H1 (cell line): Measurements from ENCODE around the gene RFT1. TPM values are rescaled to one million over a fixed set of nuclear protein-coding genes. Genes with fewer than 3 reads are reported as not detected.

Experiments
- CTCF ChIA-PET: fragments of 300-600 bp; sonication (Branson Sonifier 250); formaldehyde crosslinking; loops from one replicate; lab custom pipeline; 2021; ENCODE audit not compliant: partially characterized antibody; lab: Charles Lee
- POLR2A ChIA-PET: fragments of 300-600 bp; sonication (Branson Sonifier 250); formaldehyde crosslinking; loops from one replicate; lab custom pipeline; 2021; ENCODE audit warnings: inconsistent platforms; ENCODE audit not compliant: partially characterized antibody; lab: Charles Lee
- DNase-seq, 2 experiments: peaks; one replicate each; pipeline versions ENCODE4 v3.0.0 to v3.0.0-alpha.2; 2010 to 2022; ENCODE audit warnings: low spot score in 2 of 2, low read depth in 1 of 2, mixed read lengths in 1 of 2
- FAIRE-seq: peaks from 2 replicates; lab custom pipeline; 2011; peaks lifted over from hg19 to GRCh38; lab: Jason Lieb, UNC
- H2AFZ ChIP-seq: 2 replicates; pipeline ENCODE4 v1.8.1; 2012; ENCODE audit warnings: low read length, inconsistent platforms
- H2AK5ac ChIP-seq: 2 replicates; pipeline ENCODE4 v1.6.1; 2013; ENCODE audit warnings: low read depth, low read length
- H2BK120ac ChIP-seq: replicated peaks from 2 replicates; pipeline ENCODE3; 2013; ENCODE audit warnings: low read depth, low read length, inconsistent platforms
- H2BK12ac ChIP-seq: 2 replicates; pipeline ENCODE4 v1.6.1; 2013; ENCODE audit warnings: low read depth, low read length
- H2BK15ac ChIP-seq: 2 replicates; pipeline ENCODE4 v1.6.1; 2013; ENCODE audit warnings: low read length
- H2BK20ac ChIP-seq: 2 replicates; pipeline ENCODE4 v1.6.1; 2013; ENCODE audit warnings: low read length
- H2BK5ac ChIP-seq: 2 replicates; pipeline ENCODE4 v1.6.1; 2013; ENCODE audit warnings: low read depth, low read length
- H3K14ac ChIP-seq: 2 replicates; pipeline ENCODE4 v1.6.1; 2013; ENCODE audit warnings: inconsistent platforms; ENCODE audit not compliant: insufficient read length
- H3K18ac ChIP-seq: 2 replicates; pipeline ENCODE4 v1.6.1; 2013; ENCODE audit warnings: low read length; ENCODE audit errors: extremely low read depth
- H3K23ac ChIP-seq: 2 replicates; pipeline ENCODE4 v1.6.1; 2013; ENCODE audit warnings: inconsistent platforms; ENCODE audit not compliant: insufficient read length
- H3K23me2 ChIP-seq: 2 replicates; pipeline ENCODE4 v1.6.1; 2013; ENCODE audit warnings: low read depth, low read length
- H3K27ac ChIP-seq: 2 replicates; pipeline ENCODE4 v1.6.1; 2011; ENCODE audit warnings: low read depth, low read length, inconsistent platforms
- H3K27me3 ChIP-seq, 4 experiments: replicated peaks in 1 of 4; 1 replicate in 1 of 4; 2 replicates in 3 of 4; pipeline versions ENCODE4 v1.6.1 to v1.8.1; 2011 to 2013; ENCODE audit warnings: low read length in 3 of 4, mild to moderate bottlenecking in 3 of 4, inconsistent platforms in 2 of 4, mixed read lengths in 2 of 4, moderate library complexity in 1 of 4; ENCODE audit not compliant: control insufficient read depth in 3 of 4, insufficient read depth in 3 of 4; ENCODE audit errors: extremely low read depth in 1 of 4
- H3K36me3 ChIP-seq, 4 experiments: 2 replicates each; pipeline versions ENCODE4 v1.6.1 to v1.8.1; 2011 to 2013; ENCODE audit warnings: mild to moderate bottlenecking in 4 of 4, low read length in 3 of 4, moderate library complexity in 2 of 4, control low read depth in 1 of 4, inconsistent platforms in 1 of 4; ENCODE audit not compliant: insufficient read depth in 4 of 4, control insufficient read depth in 2 of 4
- H3K4ac ChIP-seq: replicated peaks from 2 replicates; pipeline ENCODE3; 2013; ENCODE audit warnings: low read length, low read depth, mixed read lengths, inconsistent platforms; ENCODE audit not compliant: insufficient read length
- H3K4me1 ChIP-seq, 4 experiments: replicated peaks in 1 of 4; 1 replicate in 1 of 4; 2 replicates in 3 of 4; pipeline versions ENCODE4 v1.6.1 to v1.8.1; 2011 to 2013; ENCODE audit warnings: low read length in 3 of 4, inconsistent platforms in 2 of 4, mixed read lengths in 1 of 4; ENCODE audit not compliant: insufficient read depth in 4 of 4, control insufficient read depth in 3 of 4
- H3K4me2 ChIP-seq, 2 experiments: 2 replicates each; pipeline versions ENCODE4 v1.6.1 to v1.8.1; 2011 to 2013; ENCODE audit warnings: low read depth in 2 of 2, low read length in 2 of 2, control low read depth in 1 of 2, inconsistent platforms in 1 of 2, mild to moderate bottlenecking in 1 of 2; ENCODE audit not compliant: insufficient read depth in 1 of 2
- H3K4me3 ChIP-seq, 4 experiments: fragments of 200-600, 300-600 bp in 1 of 4; sonication (generic), shearing (Covaris generic), sonication (Bioruptor Twin) in 1 of 4; 2 replicates each; pipeline versions ENCODE4 v1.5.1 to v1.8.1; 2011 to 2016; ENCODE audit warnings: low read length in 4 of 4, low read depth in 3 of 4, control low read depth in 2 of 4, inconsistent platforms in 2 of 4, mild to moderate bottlenecking in 2 of 4, mixed read lengths in 1 of 4, moderate library complexity in 1 of 4; ENCODE audit not compliant: insufficient read depth in 2 of 4; ENCODE audit errors: extremely low read depth in 1 of 4
- H3K56ac ChIP-seq: replicated peaks from 2 replicates; pipeline ENCODE3; 2013; ENCODE audit warnings: low read depth, mild to moderate bottlenecking, mixed read lengths, low read length, inconsistent platforms; ENCODE audit not compliant: insufficient read length
- H3K79me1 ChIP-seq: 2 replicates; pipeline ENCODE4 v1.6.1; 2013; ENCODE audit warnings: low read depth, low read length, control low read depth
- H3K79me2 ChIP-seq, 2 experiments: 2 replicates each; pipeline versions ENCODE4 v1.6.1 to v1.8.1; 2012 to 2013; ENCODE audit warnings: low read length in 2 of 2, mild to moderate bottlenecking in 2 of 2, inconsistent platforms in 1 of 2; ENCODE audit not compliant: insufficient read depth in 2 of 2, control insufficient read depth in 1 of 2
- H3K9ac ChIP-seq, 4 experiments: replicated peaks in 1 of 4; 1 replicate in 1 of 4; 2 replicates in 3 of 4; pipeline versions ENCODE4 v1.6.1 to v1.8.1; 2011 to 2013; ENCODE audit warnings: low read depth in 3 of 4, low read length in 3 of 4, control low read depth in 2 of 4, mild to moderate bottlenecking in 2 of 4, moderate library complexity in 2 of 4, inconsistent platforms in 1 of 4; ENCODE audit errors: extremely low read depth in 1 of 4
- H3K9me3 ChIP-seq, 2 experiments: 2 replicates each; pipeline versions ENCODE4 v1.6.1 to v1.8.1; 2012 to 2013; ENCODE audit warnings: mild to moderate bottlenecking in 2 of 2, moderate library complexity in 2 of 2, control low read depth in 1 of 2, inconsistent platforms in 1 of 2, low read depth in 1 of 2, low read length in 1 of 2, mixed read lengths in 1 of 2; ENCODE audit not compliant: insufficient read depth in 2 of 2
- H4K20me1 ChIP-seq, 2 experiments: replicated peaks in 1 of 2; 2 replicates each; pipeline versions ENCODE3 to v1.8.1; 2011 to 2013; ENCODE audit warnings: inconsistent platforms in 2 of 2, low read length in 2 of 2, mild to moderate bottlenecking in 1 of 2; ENCODE audit not compliant: insufficient read depth in 2 of 2, control insufficient read depth in 1 of 2
- H4K5ac ChIP-seq: 2 replicates; pipeline ENCODE4 v1.6.1; 2013; ENCODE audit warnings: low read length, low read depth, mixed read lengths, inconsistent platforms; ENCODE audit not compliant: insufficient read length
- H4K8ac ChIP-seq: 2 replicates; pipeline ENCODE4 v1.8.0; 2013; ENCODE audit warnings: mild to moderate bottlenecking, moderate library complexity, low read length, inconsistent platforms; ENCODE audit not compliant: insufficient read depth; ENCODE audit errors: extremely low read depth
- H4K91ac ChIP-seq: replicated peaks from 2 replicates; pipeline ENCODE3; 2013; ENCODE audit warnings: low read length, mixed read lengths, inconsistent platforms; ENCODE audit not compliant: insufficient read length
- BACH1 ChIP-seq: IDR thresholded peaks from 2 replicates; pipeline ENCODE4 v1.6.1; 2012; ENCODE audit warnings: low read length, improper control_type of control experiment
- CBX5 ChIP-seq: fragments of 300-800, 300-1000 bp; sonication (generic); IDR thresholded peaks from 2 replicates; pipeline ENCODE4 v1.7.1; 2016; ENCODE audit warnings: antibody characterized with exemption, low read length, low read depth
- CHD1 ChIP-seq: IDR thresholded peaks from 2 replicates; pipeline ENCODE4 v1.6.1; 2012; ENCODE audit warnings: low read depth, low read length, improper control_type of control experiment
- PHF8 ChIP-seq: fragments of 200-600 bp; sonication (generic); conservative IDR thresholded peaks from 2 replicates; pipeline ENCODE4 v1.7.1; 2012; ENCODE audit warnings: low read depth, mild to moderate bottlenecking, inconsistent platforms, low read length, moderate library complexity
- RNF2 ChIP-seq: fragments of 200-900, 300-1000 bp; sonication (generic); IDR thresholded peaks from 2 replicates; pipeline ENCODE4 v1.7.1; 2016; ENCODE audit warnings: borderline replicate concordance, low read depth, mild to moderate bottlenecking, antibody characterized with exemption, low read length; ENCODE audit not compliant: poor library complexity, severe bottlenecking; ENCODE audit errors: missing control alignments
- RXRA ChIP-seq: IDR thresholded peaks from 2 replicates; pipeline ENCODE4 v1.6.1; 2011; ENCODE audit warnings: low read depth, mild to moderate bottlenecking, low read length, moderate library complexity; ENCODE audit not compliant: insufficient read depth
- SIN3A ChIP-seq, 2 experiments: IDR thresholded peaks in 1 of 2; conservative IDR thresholded peaks in 1 of 2; 2 replicates each; pipeline ENCODE4 v1.6.1; 2011 to 2012; ENCODE audit warnings: low read length in 2 of 2, improper control_type of control experiment in 1 of 2, low read depth in 1 of 2, mild to moderate bottlenecking in 1 of 2
- SP4 ChIP-seq: IDR thresholded peaks from 2 replicates; pipeline ENCODE4 v1.6.1; 2012; ENCODE audit warnings: low read length, inconsistent platforms
- TEAD4 ChIP-seq: IDR thresholded peaks from 2 replicates; pipeline ENCODE4 v1.6.1; 2012; ENCODE audit warnings: low read depth, low read length, inconsistent platforms, mixed read lengths
- WGBS, 2 experiments: shearing (Covaris generic) in 1 of 2; methylation state at CpG; one replicate each; pipeline versions ENCODE4 v1.1.6 to v1.1.7; 2013 to 2015; ENCODE audit warnings: low lambda C conversion rate in 2 of 2, mixed read lengths in 2 of 2, inconsistent platforms in 1 of 2, low coverage in 1 of 2, missing lambda C conversion rate in 1 of 2; ENCODE audit not compliant: insufficient replicate concordance in 2 of 2, insufficient coverage in 1 of 2, insufficient read length in 1 of 2; ENCODE audit errors: extremely low coverage in 1 of 2, missing lambda C conversion rate in 1 of 2; 5-methylcytosine and 5-hydroxymethylcytosine counted together
- polyA plus RNA-seq, 7 experiments: library from polyadenylated mRNA; depleted of rRNA in 3 of 7; stranded (reverse) in 5 of 7; unstranded in 2 of 7; fragments of >200 nt in 5 of 7; fragments of 200-250 nt in 2 of 7; gene quantifications; 1 replicate in 5 of 7; 2 replicates in 1 of 7; 4 replicates in 1 of 7; pipeline versions ENCODE4 v1.2.1 to v1.2.3, GENCODE V29; 2011 to 2013; ENCODE audit warnings: missing spikeins in 2 of 7, mixed read lengths in 2 of 7
- total RNA-seq: library from RNA; stranded (reverse); fragmentation: NEBNext Ultra II Directional; extraction: Animal tissue kit (Norgen Biotek cat#: 25700); gene quantifications from 2 replicates; pipeline ENCODE4 v1.2.1, GENCODE V29; 2021
- TF ChIP-seq, protein P1 (sequence below): IDR thresholded peaks from 2 replicates; pipeline ENCODE4 v1.6.1; 2012; ENCODE audit warnings: inconsistent platforms

Gene RFT1
- total and polyA plus RNA-seq, 2 of the 8 experiments (the other 6 are each of a cell fraction or from before 2014, with no cell fraction given), result 27.7 to 42.4 TPM

DNA sequence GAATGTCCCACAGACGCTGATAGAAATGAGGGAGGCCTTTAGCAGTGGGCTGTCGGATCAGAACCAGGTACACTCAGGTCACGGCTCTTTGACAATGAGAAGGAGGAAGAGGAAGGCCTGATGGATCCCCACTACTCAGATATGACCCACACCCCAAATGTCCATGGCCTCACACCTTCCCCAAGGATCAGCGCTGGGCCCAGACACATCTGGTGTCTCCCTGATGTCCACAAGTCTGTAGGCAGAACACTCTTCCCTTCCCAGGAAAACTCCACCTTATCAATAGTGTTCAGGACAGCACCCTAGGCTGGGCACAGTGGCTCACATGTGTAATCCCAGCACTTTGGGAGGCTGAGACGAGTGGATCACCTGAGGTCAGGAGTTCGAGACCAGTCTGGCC is 51.1 kb downstream of the RFT1 start:
- Histone ChIP-seq H3K9ac (no peak overlapping the region), H3K4me2 (no peak overlapping the region), H3K56ac (no peak overlapping the region), H4K5ac (no peak overlapping the region), H3K27me3 (no peaks in the 10 kb centered on the region), H2BK5ac (no peak overlapping the region), H3K4me1 (no peaks in the 10 kb centered on the region), H4K91ac (no peak overlapping the region), H3K27ac (no peak overlapping the region), H2BK20ac (no peak overlapping the region), H2BK15ac (no peak overlapping the region), H2AK5ac (no peak overlapping the region), H3K23ac (no peak overlapping the region), H3K23me2 (no peaks in the 10 kb centered on the region), H2BK12ac (no peak overlapping the region), H3K18ac (no peak overlapping the region), H4K20me1 (no peaks in the 10 kb centered on the region), H2AFZ (no peak overlapping the region), H3K14ac (no peak overlapping the region), H3K79me1 (no peaks in the 10 kb centered on the region), H3K9me3 (no peaks in the 10 kb centered on the region), H3K79me2 (no peaks in the 10 kb centered on the region), H4K8ac (no peak overlapping the region), H3K4me3 (no peak overlapping the region), H3K36me3 (no peaks in the 10 kb centered on the region), H3K4ac (no peak overlapping the region), H2BK120ac (no peak overlapping the region)
- no peak for FAIRE-seq
- TF ChIP-seq SP4 (no peak), RXRA (no peak), TEAD4 (no peak), SIN3A (conservative IDR thresholded peaks at IDR 0.05 in 1 of 2, IDR thresholded peaks at IDR 0.05 in 1 of 2; ENCODE audit: low read depth in 1 of 2, low read length in 2 of 2) (no peak), PHF8 (no peak), CBX5 (no peak), BACH1 (no peak), CHD1 (no peak), RNF2 (no peak)
- TF ChIP-seq, protein P1, sequence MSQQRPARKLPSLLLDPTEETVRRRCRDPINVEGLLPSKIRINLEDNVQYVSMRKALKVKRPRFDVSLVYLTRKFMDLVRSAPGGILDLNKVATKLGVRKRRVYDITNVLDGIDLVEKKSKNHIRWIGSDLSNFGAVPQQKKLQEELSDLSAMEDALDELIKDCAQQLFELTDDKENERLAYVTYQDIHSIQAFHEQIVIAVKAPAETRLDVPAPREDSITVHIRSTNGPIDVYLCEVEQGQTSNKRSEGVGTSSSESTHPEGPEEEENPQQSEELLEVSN, result no peak
- CTCF ChIA-PET, result interaction anchor here (0.7 to 1.3 kb wide), 5 partner anchors 14 to 199 kb away, joined by 3 to 4 read pairs (median 3); no protein-coding TSS in a partner anchor
- 89% methylated on average over 6 of the region's 6 CpGs; no CpG with 5 or more reads in 1 of the 2 experiments for WGBS, 2 experiments
- DNase-seq, result no peak
- POLR2A ChIA-PET, result no interaction called here
